ENCODE data around the gene OR51V1. TPM values are rescaled to one million over a fixed set of nuclear protein-coding genes. Genes with fewer than 3 reads are reported as not detected.

The OR51V1 gene
- polyA plus RNA-seq, 2 of the 4 experiments (the other 2 are of a cell fraction) = not detected

GRCh38 chr11:5225480-5225871, 25.0 kb upstream of the OR51V1 start:
- H3K4me1 ChIP-seq = no peaks in the 10 kb centered on the region
- no peak overlapping the region for H3K4me3 ChIP-seq
- no peak overlapping the region for H3K27ac ChIP-seq
- no peak overlapping the region for H3K4me2 ChIP-seq
- DNase-seq (ENCODE audit: low read depth in 1 of 2, low spot score in 1 of 2) (no peak), FAIRE-seq (no peak), ATAC-seq (no peak)
- ChIA-PET CTCF (no interaction called here), POLR2A (no interaction called here)
- 29% methylated on average over 2 of the region's 2 CpGs for WGBS (ENCODE audit: missing lambda C conversion rate)
- TF ChIP-seq BHLHE40 (IDR thresholded peaks at IDR 0.05; ENCODE audit: low read depth, low read length) (no peak), CTCF (IDR thresholded peaks at IDR 0.05) (no peak), NR3C1 (IDR thresholded peaks at IDR 0.05) (no peak), CHD4 (IDR thresholded peaks at IDR 0.05; ENCODE audit: borderline replicate concordance) (no peak), ZSCAN20 (CRISPR knock-in tag; IDR thresholded peaks at IDR 0.05) (no peak), EHF (CRISPR knock-in tag; IDR thresholded peaks at IDR 0.05) (no peak), FOSL2 (IDR thresholded peaks at IDR 0.05) (no peak), FOSL2 (CRISPR knock-in tag; IDR thresholded peaks at IDR 0.05) (no peak), MAX (IDR thresholded peaks at IDR 0.05) (no peak), ZC3H11A (IDR thresholded peaks at IDR 0.05) (no peak), ATOH8 (CRISPR knock-in tag; IDR thresholded peaks at IDR 0.05; ENCODE audit: low read depth) (no peak)
- H3K9me3 ChIP-seq = no peaks in the 10 kb centered on the region

- DNase-seq (ENCODE audit: low read depth in 1 of 2, low spot score in 1 of 2) (no peak), ATAC-seq (no peak), FAIRE-seq (no peak)
- ChIA-PET POLR2A (no interaction called here), CTCF (no interaction called here)
- TF ChIP-seq EP300 (IDR thresholded peaks at IDR 0.05) (no peak), RNF2 (IDR thresholded peaks at IDR 0.05; ENCODE audit: borderline replicate concordance, low read depth) (no peak), FOSB (CRISPR knock-in tag; IDR thresholded peaks at IDR 0.05) (no peak), USF2 (IDR thresholded peaks at IDR 0.05) (no peak), PBX3 (IDR thresholded peaks at IDR 0.05) (no peak), MAZ (IDR thresholded peaks at IDR 0.05; ENCODE audit: borderline replicate concordance, low read depth, low read length) (no peak), HES2 (IDR thresholded peaks at IDR 0.05) (no peak), CBX8 (IDR thresholded peaks at IDR 0.05) (no peak), PHF8 (IDR thresholded peaks at IDR 0.05; ENCODE audit: borderline replicate concordance, low read depth) (no peak), RFX5 (IDR thresholded peaks at IDR 0.05) (no peak), MYC (IDR thresholded peaks at IDR 0.05; ENCODE audit: borderline replicate concordance, low read length) (no peak), ELK1 (IDR thresholded peaks at IDR 0.05; ENCODE audit: low read depth, low read length) (no peak), POLR2AphosphoS2 (conservative IDR thresholded peaks at IDR 0.05; ENCODE audit: low read length) (no peak), CBX2 (IDR thresholded peaks at IDR 0.05; ENCODE audit: borderline replicate concordance, low read depth) (no peak)
- Histone ChIP-seq H3K4me2 (no peak overlapping the region), H3K4me3 (no peak overlapping the region), H3K9me3 (no peaks in the 10 kb centered on the region), H3K4me1 (no peaks in the 10 kb centered on the region), H3K27ac (no peak overlapping the region)
- WGBS (ENCODE audit: missing lambda C conversion rate) = 46% methylated on average over 6 of the region's 6 CpGs
These were observed 24.3 kb upstream of the OR51V1 start for GRCh38 chr11:5224538-5225479.
